Muscle layer of colon (tissue), 2 donors: ENCODE measurements around the gene FBXO42.
A peak's percentile ranks its signal among the peaks of the same experiment; 100 is the strongest.

Source experiments
- H3K27ac ChIP-seq: one replicate; pipeline ENCODE4 v1.7.0; 2013; ENCODE audit warnings: low read depth, mild to moderate bottlenecking, low read length, moderate library complexity
- H3K27me3 ChIP-seq, 2 donors: one replicate each; pipeline ENCODE4 v1.7.0; 2013; ENCODE audit warnings: low read length in 2 of 2, mild to moderate bottlenecking in 2 of 2; ENCODE audit not compliant: insufficient read depth in 2 of 2, control insufficient read depth in 1 of 2
- H3K36me3 ChIP-seq: one replicate; pipeline ENCODE4 v1.7.0; 2013; ENCODE audit warnings: mild to moderate bottlenecking, low read length; ENCODE audit not compliant: insufficient read depth
- H3K4me1 ChIP-seq: one replicate; pipeline ENCODE4 v1.7.0; 2013; ENCODE audit warnings: mild to moderate bottlenecking, low read length; ENCODE audit not compliant: insufficient read depth
- H3K4me3 ChIP-seq, 2 donors: one replicate each; pipeline ENCODE4 v1.7.0; 2013; ENCODE audit warnings: low read length in 2 of 2, low read depth in 1 of 2, mild to moderate bottlenecking in 1 of 2, moderate library complexity in 1 of 2
- H3K9ac ChIP-seq: one replicate; pipeline ENCODE4 v1.7.0; 2013; ENCODE audit warnings: low read length
- H3K9me3 ChIP-seq: one replicate; pipeline ENCODE4 v1.7.0; 2013; ENCODE audit warnings: mild to moderate bottlenecking, low read length
- donor health status: abdominal sarcoma.
- donor health status: Adenocarcinoma of cecum.

The FBXO42 gene

DNA sequence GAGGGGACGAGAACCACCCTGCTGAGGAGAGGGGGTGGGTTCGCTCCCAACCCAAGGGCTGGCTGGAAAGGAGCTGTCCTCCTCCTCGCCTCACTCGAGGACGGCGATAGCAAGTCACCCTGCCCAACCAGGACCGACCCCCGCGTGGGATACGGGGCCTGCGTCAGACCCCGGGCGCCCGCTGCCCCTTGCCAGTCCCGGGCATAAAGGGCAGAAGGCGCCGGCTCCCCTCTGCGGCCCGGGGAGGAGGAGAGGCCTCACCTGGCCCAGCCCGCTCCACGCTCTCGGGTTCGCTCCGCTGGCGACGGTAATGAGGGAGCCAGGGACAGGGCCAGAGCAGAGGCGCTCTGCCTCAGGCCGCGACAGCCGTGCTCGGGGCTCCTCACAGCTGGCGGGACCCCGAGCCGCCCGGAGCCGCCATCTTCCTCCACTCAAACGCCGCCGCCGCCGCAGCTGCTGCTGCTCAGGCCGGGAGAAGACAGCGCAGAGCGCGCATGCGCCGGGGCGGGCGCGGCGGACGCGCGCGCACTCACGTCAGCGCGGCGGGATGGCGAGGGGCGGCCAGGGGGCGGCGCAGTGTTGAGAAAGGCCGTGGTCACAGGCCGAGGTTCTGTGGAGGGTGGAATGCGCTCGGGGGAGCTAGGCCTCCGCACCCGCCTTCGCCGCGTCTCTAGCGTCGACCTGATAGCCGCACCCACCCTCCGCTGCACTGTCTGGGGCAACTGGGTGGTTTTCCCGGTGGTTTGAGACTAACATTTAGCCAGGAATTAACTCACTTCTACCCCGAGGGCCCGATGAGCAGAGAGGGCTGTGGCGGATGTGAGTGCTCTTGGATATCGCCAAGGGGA lies at the start of gene FBXO42:
FBXO42 (minus strand) TSS at position 487 of the 848 bp plus-strand sequence. CDS start 37,062 bp downstream, outside the sequence.
- no peaks in the 10 kb centered on the region for H3K27me3 ChIP-seq
- no peaks in the 10 kb centered on the region for H3K9me3 ChIP-seq
- H3K36me3 ChIP-seq: no peaks in the 10 kb centered on the region
- H3K9ac ChIP-seq: peak within 1 kb of the TSS; percentile 75
- peak within 1 kb of the TSS; percentile 79 to 83 for H3K4me3 ChIP-seq
- H3K27ac ChIP-seq: peak within 1 kb of the TSS; percentile 79
- peaks cover 13% of the 10 kb centered on the region for H3K4me1 ChIP-seq

DNA sequence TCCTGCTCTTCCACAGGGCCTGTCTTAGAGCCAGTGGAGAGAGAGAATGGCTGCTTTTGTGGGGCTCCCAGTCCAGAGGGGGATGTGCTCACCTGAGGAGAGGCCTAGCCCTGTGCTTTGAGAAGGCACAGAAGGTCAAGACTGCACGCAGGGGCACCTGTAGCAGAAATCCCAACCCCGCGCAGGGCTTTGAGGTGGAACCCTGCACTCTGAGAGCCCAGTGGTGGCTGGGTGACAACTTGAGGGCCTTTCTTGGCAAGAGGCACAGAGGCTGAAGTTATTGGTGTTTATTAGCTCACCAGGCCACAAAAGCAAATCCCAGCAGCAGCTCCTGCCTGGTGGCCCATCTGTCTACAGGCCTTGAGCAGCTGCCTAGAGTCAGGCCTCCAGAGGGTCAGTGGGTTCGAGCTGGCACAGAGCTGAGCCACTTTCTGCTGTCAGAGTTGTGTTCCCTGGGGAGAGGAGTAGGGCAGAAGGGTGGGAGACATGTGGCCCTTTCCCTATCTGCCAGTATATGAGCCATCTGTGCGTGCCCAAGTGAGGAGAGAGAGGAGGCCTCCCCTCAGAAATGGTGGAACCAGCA lies 46.2 kb upstream of the FBXO42 start:
- H3K4me1 ChIP-seq: peaks cover 12% of the 10 kb centered on the region
- H3K9me3 ChIP-seq: no peaks in the 10 kb centered on the region
- H3K27ac ChIP-seq: no peak overlapping the region
- no peak overlapping the region for H3K4me3 ChIP-seq
- no peak overlapping the region for H3K9ac ChIP-seq
- H3K27me3 ChIP-seq: no peaks in the 10 kb centered on the region
- H3K36me3 ChIP-seq: peaks cover 45% of the 10 kb centered on the region

DNA sequence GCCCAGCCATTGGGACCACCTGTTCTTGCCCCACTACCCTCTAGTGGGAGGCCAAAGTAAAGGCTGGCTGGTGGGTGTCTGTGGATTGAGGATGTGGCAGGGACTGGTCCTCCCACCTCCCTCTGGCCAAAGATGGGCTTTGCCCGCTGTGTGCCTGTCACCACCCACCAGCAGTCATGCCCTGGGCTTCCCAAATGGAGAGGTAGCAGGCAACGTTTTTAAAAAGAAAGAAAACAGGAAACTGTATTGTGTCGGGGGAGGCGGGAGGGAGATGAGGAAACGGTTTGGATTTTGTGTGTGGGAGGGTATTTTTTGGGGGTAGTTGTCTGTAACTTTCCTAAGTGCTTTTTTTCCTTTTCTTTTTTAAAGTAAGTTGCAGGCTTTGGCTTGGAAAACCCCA lies 44.8 kb upstream of the FBXO42 start:
- no peaks in the 10 kb centered on the region for H3K27me3 ChIP-seq
- no peaks in the 10 kb centered on the region for H3K9me3 ChIP-seq
- H3K27ac ChIP-seq: no peak overlapping the region
- no peak overlapping the region for H3K4me3 ChIP-seq
- H3K4me1 ChIP-seq: peaks cover 25% of the 10 kb centered on the region
- H3K9ac ChIP-seq: no peak overlapping the region
- H3K36me3 ChIP-seq: peaks cover 45% of the 10 kb centered on the region

DNA sequence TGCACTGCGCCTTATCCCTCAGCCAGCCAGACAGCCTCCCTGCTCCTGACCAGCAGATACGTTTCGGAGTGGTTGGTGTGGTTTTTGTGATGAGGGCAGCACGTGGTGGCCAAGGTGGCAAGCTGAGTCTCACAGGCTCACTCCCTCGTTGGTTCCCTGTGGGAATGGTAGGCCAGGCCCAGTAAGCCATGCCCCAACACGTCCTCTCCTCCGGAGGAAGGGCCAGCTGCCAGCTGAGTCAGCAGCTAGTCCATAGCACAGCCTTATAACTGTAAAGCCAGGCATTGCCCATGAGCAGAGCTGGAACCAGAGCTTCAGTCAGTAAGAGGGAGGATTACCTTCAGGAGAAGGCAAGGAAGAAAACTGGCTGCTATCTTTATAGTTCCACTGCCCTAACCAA lies 44.3 kb upstream of the FBXO42 start:
- H3K9ac ChIP-seq: no peak overlapping the region
- H3K36me3 ChIP-seq: peaks cover 45% of the 10 kb centered on the region
- no peak overlapping the region for H3K4me3 ChIP-seq
- H3K27ac ChIP-seq: no peak overlapping the region
- no peaks in the 10 kb centered on the region for H3K27me3 ChIP-seq
- no peaks in the 10 kb centered on the region for H3K9me3 ChIP-seq
- peaks cover 31% of the 10 kb centered on the region for H3K4me1 ChIP-seq

DNA sequence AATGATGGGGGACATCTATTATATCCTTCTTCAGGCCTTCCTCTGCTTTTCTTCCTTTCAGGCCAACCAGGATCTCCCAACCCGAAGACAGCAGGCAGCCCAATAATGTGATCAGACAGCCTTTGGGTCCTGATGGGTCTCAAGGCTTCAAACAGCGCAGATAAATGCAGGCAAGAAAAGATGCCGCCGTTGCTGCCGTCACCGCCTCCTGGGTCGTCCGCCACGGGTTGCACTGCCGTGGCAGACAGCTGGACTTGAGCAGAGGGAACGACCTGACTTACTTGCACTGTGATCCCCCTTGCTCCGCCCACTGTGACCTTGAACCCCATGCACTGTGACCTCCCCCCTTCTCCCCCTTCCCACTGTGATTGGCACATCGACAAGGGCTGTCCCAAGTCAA lies 42.7 kb upstream of the FBXO42 start:
- no peak overlapping the region for H3K4me3 ChIP-seq
- H3K36me3 ChIP-seq: peaks cover 45% of the 10 kb centered on the region
- no peak overlapping the region for H3K27ac ChIP-seq
- peaks cover 34% of the 10 kb centered on the region for H3K4me1 ChIP-seq
- H3K9me3 ChIP-seq: no peaks in the 10 kb centered on the region
- no peaks in the 10 kb centered on the region for H3K27me3 ChIP-seq
- H3K9ac ChIP-seq: no peak overlapping the region

DNA sequence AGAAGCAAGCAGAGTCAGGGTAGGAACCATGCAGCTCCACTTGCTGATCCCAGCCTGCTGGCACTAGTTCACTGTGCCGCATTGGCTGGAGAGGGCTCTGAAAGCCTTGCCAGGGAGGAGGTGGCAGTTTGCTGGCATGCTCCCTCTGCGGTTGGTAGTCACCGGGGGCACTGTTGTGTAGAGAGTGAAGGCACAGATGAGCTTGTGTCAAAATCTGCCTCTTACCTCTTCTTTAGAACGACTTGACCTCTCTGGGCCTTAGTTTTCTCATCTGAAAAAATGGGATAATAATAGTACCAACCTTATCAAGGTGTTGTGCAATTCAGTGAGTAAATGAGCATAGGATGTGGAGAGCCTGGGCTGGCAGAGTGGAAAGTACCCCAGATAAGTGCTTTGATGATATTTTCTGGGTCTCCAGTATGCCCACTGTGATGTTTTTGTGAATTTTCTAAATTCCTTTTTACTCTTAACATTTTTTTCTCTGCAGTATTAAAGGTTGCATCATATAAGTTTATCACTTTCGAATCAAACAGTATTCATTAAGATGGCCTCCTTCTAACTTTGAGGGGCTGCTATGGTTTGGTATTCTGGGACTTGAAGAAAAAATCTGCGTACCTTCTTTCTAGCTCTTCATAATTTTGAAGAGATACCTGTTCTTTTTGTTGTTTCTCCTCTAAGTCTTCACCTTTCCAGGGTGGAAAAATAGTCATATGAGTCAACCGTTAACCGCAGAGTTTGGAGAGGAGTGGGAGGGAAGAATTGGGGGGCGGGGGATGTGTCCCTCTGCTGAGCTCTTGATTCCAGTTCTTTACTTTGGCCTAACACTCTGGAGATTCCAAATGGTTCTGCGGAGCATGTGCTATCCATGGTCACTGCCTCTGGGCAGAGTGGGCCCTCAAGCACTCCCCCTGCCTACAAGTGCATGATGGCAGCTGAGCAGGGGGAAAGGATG lies 41.6 kb upstream of the FBXO42 start:
- Histone ChIP-seq H3K4me1 (peaks cover 34% of the 10 kb centered on the region), H3K9ac (no peak overlapping the region)

DNA sequence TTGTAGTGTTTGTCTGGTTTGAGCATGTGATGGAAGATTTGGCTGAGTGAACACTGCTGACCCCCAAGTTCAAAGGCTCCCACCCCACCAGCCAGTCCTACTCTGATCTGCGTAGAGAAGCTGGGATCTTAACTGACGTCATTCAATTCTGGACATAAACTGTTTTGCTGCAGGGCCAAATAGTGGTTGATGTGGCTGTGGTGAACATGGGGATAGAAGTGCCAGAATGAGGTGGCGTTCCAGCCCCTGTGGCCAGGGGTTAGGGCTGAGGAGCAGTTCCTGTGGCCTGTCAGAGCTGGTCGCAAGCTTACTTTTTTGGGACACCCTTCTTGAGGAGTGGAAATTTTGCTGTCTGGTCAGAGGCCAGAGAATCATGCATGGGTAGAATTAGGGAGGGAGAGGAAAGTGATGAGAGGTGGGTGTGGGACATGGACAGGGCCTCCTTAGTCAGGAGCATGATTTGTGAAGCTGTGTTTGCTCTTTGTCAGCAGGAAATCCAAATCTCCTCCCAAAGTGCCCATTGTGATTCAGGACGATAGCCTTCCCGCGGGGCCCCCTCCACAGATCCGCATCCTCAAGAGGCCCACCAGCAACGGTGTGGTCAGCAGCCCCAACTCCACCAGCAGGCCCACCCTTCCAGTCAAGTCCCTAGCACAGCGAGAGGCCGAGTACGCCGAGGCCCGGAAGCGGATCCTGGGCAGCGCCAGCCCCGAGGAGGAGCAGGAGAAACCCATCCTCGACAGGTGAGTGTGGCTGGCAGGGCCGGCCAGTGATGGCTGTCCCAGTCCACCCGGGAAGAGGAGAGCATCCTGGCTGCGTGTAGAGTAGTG lies 40.7 kb upstream of the FBXO42 start:
- H3K27me3 ChIP-seq: no peaks in the 10 kb centered on the region
- no peak overlapping the region for H3K4me3 ChIP-seq
- H3K27ac ChIP-seq: no peak overlapping the region
- no peaks in the 10 kb centered on the region for H3K9me3 ChIP-seq
- H3K4me1 ChIP-seq: peaks cover 34% of the 10 kb centered on the region
- H3K9ac ChIP-seq: no peak overlapping the region
- H3K36me3 ChIP-seq: peaks cover 27% of the 10 kb centered on the region

More for the DNA sequence above, 41.6 kb upstream of the FBXO42 start:
- Histone ChIP-seq H3K4me3 (no peak overlapping the region), H3K9me3 (no peaks in the 10 kb centered on the region), H3K27me3 (no peaks in the 10 kb centered on the region), H3K27ac (no peak overlapping the region), H3K36me3 (peaks cover 35% of the 10 kb centered on the region)

DNA sequence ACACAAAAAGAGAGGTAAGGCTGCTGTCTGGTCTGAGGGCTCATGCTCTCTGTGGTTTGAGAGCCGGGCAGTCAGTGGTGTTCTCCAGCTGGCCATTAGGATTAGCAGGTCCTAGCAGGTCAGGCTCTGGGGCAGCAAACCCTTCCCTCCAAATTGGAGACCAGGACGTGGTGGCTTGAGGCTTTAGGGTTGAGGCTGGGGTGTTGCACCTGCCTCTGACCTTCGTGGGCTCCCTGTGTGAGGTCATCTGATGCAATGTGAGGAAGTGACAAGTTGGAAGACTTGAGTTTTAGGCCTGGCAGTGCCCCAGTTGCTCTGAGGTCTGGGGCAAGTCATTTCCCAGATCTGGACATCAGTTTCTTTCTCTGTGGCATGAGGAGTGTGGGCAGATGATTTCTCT lies 39.1 kb upstream of the FBXO42 start:
- Histone ChIP-seq H3K27me3 (no peaks in the 10 kb centered on the region), H3K4me3 (no peak overlapping the region), H3K36me3 (peaks cover 21% of the 10 kb centered on the region), H3K9ac (no peak overlapping the region), H3K9me3 (no peaks in the 10 kb centered on the region), H3K4me1 (peaks cover 41% of the 10 kb centered on the region), H3K27ac (no peak overlapping the region)

DNA sequence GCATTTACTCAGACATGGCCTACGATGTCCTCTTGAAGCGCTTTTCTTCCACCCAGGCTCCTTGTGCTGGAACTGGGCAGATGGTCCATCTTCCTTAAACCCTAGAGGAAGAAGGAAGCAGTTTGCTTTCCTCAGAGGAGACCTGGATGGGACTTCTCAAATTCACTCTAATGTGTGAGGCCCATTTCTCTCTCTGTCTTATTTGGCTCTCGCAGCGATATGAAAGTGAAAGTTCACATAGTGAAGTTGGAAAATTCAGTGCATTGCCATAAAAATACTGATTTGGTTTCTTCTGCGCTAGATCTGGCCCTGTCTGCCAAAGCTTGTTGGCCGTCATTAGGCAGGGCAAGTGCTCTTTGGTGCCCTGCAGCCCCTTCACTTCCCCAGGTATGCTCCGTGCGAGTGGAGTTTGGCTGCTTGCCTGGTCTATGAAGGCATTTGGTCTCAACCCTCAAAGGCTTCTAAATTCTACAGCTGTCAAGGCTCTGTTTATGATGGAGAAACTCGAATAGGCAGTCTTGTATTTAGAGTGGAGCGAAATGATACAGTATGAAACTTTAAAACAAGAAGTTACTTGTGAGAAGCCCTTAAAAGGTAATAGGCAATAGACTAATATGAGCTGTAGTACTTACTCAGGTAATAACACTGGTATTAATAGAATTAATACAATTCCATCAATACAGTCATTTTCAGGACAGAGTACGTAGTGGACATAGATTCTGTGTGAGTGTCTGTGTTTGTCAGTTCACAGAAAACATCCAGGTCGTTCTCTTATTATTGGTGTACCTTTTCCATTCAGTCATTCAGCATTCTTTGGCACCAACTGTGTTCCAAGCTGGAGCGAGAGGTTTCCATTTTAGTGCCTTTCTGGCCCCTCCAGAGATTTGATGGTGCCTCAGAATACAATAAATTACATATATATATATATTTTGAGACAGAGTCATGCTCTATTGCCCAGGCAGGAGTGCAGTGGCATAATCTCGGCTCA lies 35.2 kb upstream of the FBXO42 start:
- no peaks in the 10 kb centered on the region for H3K9me3 ChIP-seq
- no peaks in the 10 kb centered on the region for H3K27me3 ChIP-seq
- H3K27ac ChIP-seq: peak overlapping the region; percentile 67
- H3K36me3 ChIP-seq: no peaks in the 10 kb centered on the region
- peak overlapping the region; percentile 22 for H3K9ac ChIP-seq
- peaks cover 52% of the 10 kb centered on the region for H3K4me1 ChIP-seq
- peak overlapping the region in 1 of 2 donors; percentile 62 for H3K4me3 ChIP-seq
